Pancreas (tissue), 10 donors: ENCODE data around the gene SPATS2L. TPM values are rescaled to one million over a fixed set of nuclear protein-coding genes. Genes with fewer than 3 reads are reported as not detected.

ENCODE experiments used
- ATAC-seq, 4 donors: fragments of 200-7000 bp; cut with Tn5 transposase; one replicate each; pipeline versions ENCODE4 v1.8.0 to v1.9.1; 2020; ENCODE audit warnings: mild to moderate bottlenecking in 4 of 4, moderate library complexity in 4 of 4
- DNase-seq, 6 donors: peaks; one replicate each; pipeline ENCODE4 v3.0.0-alpha.2; 2020
- FAIRE-seq: peaks from 2 replicates; lab custom pipeline; 2012; peaks lifted over from hg19 to GRCh38; lab: Jason Lieb, UNC
- H3K27ac ChIP-seq, 4 donors: fragments of 200-600 bp; sonication (generic); 1 replicate in 3 of 4; 2 replicates in 1 of 4; pipeline versions ENCODE4 v1.5.0 to v1.8.0; 2020
- H3K27me3 ChIP-seq, 4 donors: fragments of 200-600 bp; one replicate each; pipeline ENCODE4 v1.8.0; 2021
- H3K36me3 ChIP-seq, 3 donors: fragments of 200-600 bp; sonication (generic) in 1 of 3; one replicate each; pipeline versions ENCODE4 v1.5.0 to v1.8.0; 2020 to 2021
- H3K4me1 ChIP-seq, 3 donors: fragments of 200-600 bp; one replicate each; pipeline ENCODE4 v1.8.0; 2021
- H3K4me3 ChIP-seq, 4 donors: fragments of 200-600 bp; sonication (generic) in 2 of 4; one replicate each; pipeline versions ENCODE4 v1.5.0 to v1.8.0; 2020 to 2021
- H3K9me3 ChIP-seq, 4 donors: fragments of 200-600 bp; one replicate each; pipeline ENCODE4 v1.8.0; 2021
- WGBS, 2 donors: extraction: QIAGEN DNeasy Blood & Tissue Kit; methylation state at CpG; one replicate each; pipeline ENCODE4 v1.1.7; 2013; 5-methylcytosine and 5-hydroxymethylcytosine counted together
- intact Hi-C, 3 donors: fragments of 100-400 bp; cut with DNase I; formaldehyde crosslinking; loops; one replicate each; pipeline versions ENCODE4 v1.11.1 to v1.14.2; 2022
- polyA plus RNA-seq, 2 donors: library from polyadenylated mRNA; stranded (reverse); fragments of 200-250 nt; gene quantifications; one replicate each; pipeline ENCODE4 v1.2.3, GENCODE V29; 2013
- total RNA-seq, 6 donors: library from RNA; stranded (reverse); fragmentation: NEBNext Ultra II Directional in 4 of 6; extraction: Animal tissue kit (Norgen Biotek cat#: 25700) in 4 of 6; gene quantifications; one replicate each; pipeline versions ENCODE4 v1.2.1 to v1.2.4, GENCODE V29; 2021 to 2023
- TF ChIP-seq, protein P1 (sequence below), 4 donors: fragments of 200-600 bp; sonication (generic) in 3 of 4; IDR thresholded peaks; one replicate each; pipeline versions ENCODE4 v1.5.0 to v1.8.0; 2021; ENCODE audit warnings: antibody characterized with exemption in 4 of 4
- donor health status: healthy with polysubstance abuse.
- donor health status: DM: no; HTN: no; CAD: no; lungs with moderate emphysema.
- donor health status: DM: no; HTN: no; CAD: no.
- donor health status: control.
- donor health status: control.
- donor health status: Bipolar disorder and iron deficiency.
- donor health status: DM: yes; HTN: yes; CAD: no.
- donor health status: DM: no; HTN: no; CAD: no.
- donor health status: DM: no; HTN: no; CAD: no.
- donor health status: DM: yes; HTN: yes; CAD: no.

The SPATS2L gene
- total and polyA plus RNA-seq, 8 donors = 28.8 to 87.0 (median 40.8) TPM

DNA sequence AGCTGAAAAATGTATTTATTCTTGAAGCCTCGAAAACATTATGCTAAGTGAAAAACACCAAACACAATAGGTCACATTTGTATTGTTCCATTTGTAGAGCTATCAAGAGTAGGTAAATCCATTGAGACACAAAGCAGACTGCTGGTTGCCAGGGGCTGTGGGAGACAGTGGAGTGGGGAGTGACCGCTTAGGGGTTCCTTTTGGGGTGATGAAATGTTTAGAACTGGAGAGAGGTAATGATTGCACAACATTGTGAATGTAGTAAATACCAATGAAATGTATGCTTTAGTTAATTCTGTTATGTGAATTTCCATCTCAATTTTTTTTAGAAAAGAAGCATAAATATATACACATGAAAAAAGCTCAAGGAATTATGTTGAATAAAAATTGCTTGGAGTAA is 187.6 kb downstream of the SPATS2L start:
- FAIRE-seq = no peak
- peaks cover 5 to 26% (median 7%) of the 10 kb centered on the region in 3 donors for H3K36me3 ChIP-seq
- WGBS, 2 donors = 93 to 95% methylated on average over 2 of the region's 2 CpGs

GRCh38 chr2:200496696-200497095 is 190.2 kb downstream of the SPATS2L start:
- intact Hi-C loops = no loop called here
- Histone ChIP-seq H3K4me1 (no peaks in the 10 kb centered on the region), H3K36me3 (peaks cover 0 to 12% (median 5%) of the 10 kb centered on the region in 3 donors), H3K9me3 (no peaks in the 10 kb centered on the region), H3K27me3 (no peaks in the 10 kb centered on the region), H3K27ac (no peak overlapping the region), H3K4me3 (no peak overlapping the region)
- TF ChIP-seq, protein P1, sequence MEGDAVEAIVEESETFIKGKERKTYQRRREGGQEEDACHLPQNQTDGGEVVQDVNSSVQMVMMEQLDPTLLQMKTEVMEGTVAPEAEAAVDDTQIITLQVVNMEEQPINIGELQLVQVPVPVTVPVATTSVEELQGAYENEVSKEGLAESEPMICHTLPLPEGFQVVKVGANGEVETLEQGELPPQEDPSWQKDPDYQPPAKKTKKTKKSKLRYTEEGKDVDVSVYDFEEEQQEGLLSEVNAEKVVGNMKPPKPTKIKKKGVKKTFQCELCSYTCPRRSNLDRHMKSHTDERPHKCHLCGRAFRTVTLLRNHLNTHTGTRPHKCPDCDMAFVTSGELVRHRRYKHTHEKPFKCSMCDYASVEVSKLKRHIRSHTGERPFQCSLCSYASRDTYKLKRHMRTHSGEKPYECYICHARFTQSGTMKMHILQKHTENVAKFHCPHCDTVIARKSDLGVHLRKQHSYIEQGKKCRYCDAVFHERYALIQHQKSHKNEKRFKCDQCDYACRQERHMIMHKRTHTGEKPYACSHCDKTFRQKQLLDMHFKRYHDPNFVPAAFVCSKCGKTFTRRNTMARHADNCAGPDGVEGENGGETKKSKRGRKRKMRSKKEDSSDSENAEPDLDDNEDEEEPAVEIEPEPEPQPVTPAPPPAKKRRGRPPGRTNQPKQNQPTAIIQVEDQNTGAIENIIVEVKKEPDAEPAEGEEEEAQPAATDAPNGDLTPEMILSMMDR (IDR thresholded peaks at IDR 0.05) = no peak
- 93 to 96% methylated on average over 1 of the region's 1 CpG for WGBS, 2 donors
- DNase-seq (no peak), ATAC-seq (no peak), FAIRE-seq (no peak)

More for the DNA sequence above, 187.6 kb downstream of the SPATS2L start:
- Histone ChIP-seq H3K27me3 (no peaks in the 10 kb centered on the region), H3K4me1 (no peaks in the 10 kb centered on the region), H3K27ac (no peak overlapping the region), H3K9me3 (no peaks in the 10 kb centered on the region), H3K4me3 (no peak overlapping the region)
- intact Hi-C loops = no loop called here
- TF ChIP-seq, protein P1 (IDR thresholded peaks at IDR 0.05) = no peak
- no peak for ATAC-seq
- no peak for DNase-seq

- FAIRE-seq = no peak
- Histone ChIP-seq H3K27ac (no peak overlapping the region), H3K4me3 (no peak overlapping the region), H3K4me1 (no peaks in the 10 kb centered on the region), H3K9me3 (no peaks in the 10 kb centered on the region), H3K36me3 (peaks cover 0 to 12% (median 5%) of the 10 kb centered on the region in 3 donors), H3K27me3 (no peaks in the 10 kb centered on the region)
- DNase-seq = no peak
- intact Hi-C loops = no loop called here
- WGBS, 2 donors = 90% methylated on average over 2 of the region's 2 CpGs
- no peak for ATAC-seq
- TF ChIP-seq, protein P1 (IDR thresholded peaks at IDR 0.05) = no peak
Observed at GRCh38 chr2:200498402-200499162, 192.1 kb downstream of the SPATS2L start.

- Histone ChIP-seq H3K36me3 (peaks cover 0 to 4% (median under 1%) of the 10 kb centered on the region in 3 donors), H3K27ac (no peak overlapping the region), H3K9me3 (no peaks in the 10 kb centered on the region), H3K4me3 (no peak overlapping the region), H3K27me3 (no peaks in the 10 kb centered on the region), H3K4me1 (no peaks in the 10 kb centered on the region)
- intact Hi-C loops = no loop called here
- no peak for DNase-seq
- no peak for FAIRE-seq
- WGBS, 2 donors = 95 to 97% methylated on average over 5 of the region's 5 CpGs
- TF ChIP-seq, protein P1 (IDR thresholded peaks at IDR 0.05) = no peak
- no peak for ATAC-seq
Observed at GRCh38 chr2:200502196-200502595, 195.7 kb downstream of the SPATS2L start.

DNA sequence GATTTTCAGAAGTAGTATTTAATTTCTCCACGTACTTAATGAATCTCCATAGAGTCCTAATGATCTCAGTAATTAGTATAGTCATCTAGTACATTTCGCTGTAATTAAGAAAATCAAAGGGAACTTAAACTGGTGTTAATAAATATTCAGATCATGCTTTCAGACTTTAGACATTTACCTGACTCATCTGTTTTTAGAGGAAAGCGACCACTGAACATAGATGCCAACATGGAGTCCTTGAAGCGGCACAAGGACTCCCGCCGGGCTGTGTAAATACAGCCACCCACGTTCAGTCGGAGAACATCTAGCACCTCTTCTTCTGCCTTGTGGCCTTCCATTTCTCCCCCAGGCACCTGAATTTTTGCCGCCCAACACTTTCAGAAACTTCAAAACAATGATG is 200.2 kb downstream of the SPATS2L start:
- H3K27me3 ChIP-seq = no peaks in the 10 kb centered on the region
- 54 to 66% methylated on average over 9 of the region's 9 CpGs for WGBS, 2 donors
- no peak overlapping the region for H3K4me3 ChIP-seq
- DNase-seq (no peak), ATAC-seq (no peak), FAIRE-seq (no peak)
- H3K9me3 ChIP-seq = no peaks in the 10 kb centered on the region
- H3K27ac ChIP-seq = no peak overlapping the region
- peaks cover 0 to 7% (median 0%) of the 10 kb centered on the region in 3 donors for H3K4me1 ChIP-seq
- peaks cover 0 to 4% (median 0%) of the 10 kb centered on the region in 3 donors for H3K36me3 ChIP-seq
- TF ChIP-seq, protein P1 (IDR thresholded peaks at IDR 0.05) = no peak
- intact Hi-C loops = no loop called here
